Activated T-helper 1 cell treated with anti-CD3 and anti-CD28 coated beads, Interleukin-12 subunit alpha, Interleukin-12 subunit beta, Interleukin-2, Interleukin-4 antibody, amounts not matched to agents 30 ng/mL and 10 ng/mL and 1 ng/mL, durations not matched to agents 14 hours and 24 hours and 36 hours (primary cell): ENCODE measurements around the gene PLAC1. TPM values are rescaled to one million over a fixed set of nuclear protein-coding genes. Genes with fewer than 3 reads are reported as not detected.

Experiments
- DNase-seq: peaks from one replicate; pipeline ENCODE4 v3.0.0; 2021; ENCODE audit warnings: low spot score
- H3K27ac Mint-ChIP-seq: one replicate; pipeline ENCODE4 v1.8.0; 2021; ENCODE audit warnings: mild to moderate bottlenecking, mixed read lengths
- H3K27me3 Mint-ChIP-seq: one replicate; pipeline ENCODE4 v1.8.0; 2022; ENCODE audit warnings: mild to moderate bottlenecking, moderate library complexity, mixed read lengths; ENCODE audit not compliant: insufficient read depth
- H3K36me3 Mint-ChIP-seq: one replicate; pipeline ENCODE4 v1.8.0; 2021; ENCODE audit warnings: low read depth, mixed read lengths
- H3K4me1 Mint-ChIP-seq: one replicate; pipeline ENCODE4 v1.8.0; 2021; ENCODE audit warnings: low read depth, mixed read lengths
- H3K4me3 Mint-ChIP-seq: one replicate; pipeline ENCODE4 v1.8.0; 2021; ENCODE audit warnings: mild to moderate bottlenecking, moderate library complexity, mixed read lengths
- H3K9me3 Mint-ChIP-seq: one replicate; pipeline ENCODE4 v1.8.0; 2021; ENCODE audit warnings: mixed read lengths
- intact Hi-C: fragments of 100-400 bp; cut with micrococcal nuclease; formaldehyde crosslinking; loops from one replicate; pipeline ENCODE4 v1.15.1; 2024
- total RNA-seq: library from RNA; stranded (reverse); gene quantifications from 2 replicates; pipeline ENCODE4 v1.2.3, GENCODE V29; 2022

Gene PLAC1
- total RNA-seq, 1 donor from 2014 or later, result not detected

DNA sequence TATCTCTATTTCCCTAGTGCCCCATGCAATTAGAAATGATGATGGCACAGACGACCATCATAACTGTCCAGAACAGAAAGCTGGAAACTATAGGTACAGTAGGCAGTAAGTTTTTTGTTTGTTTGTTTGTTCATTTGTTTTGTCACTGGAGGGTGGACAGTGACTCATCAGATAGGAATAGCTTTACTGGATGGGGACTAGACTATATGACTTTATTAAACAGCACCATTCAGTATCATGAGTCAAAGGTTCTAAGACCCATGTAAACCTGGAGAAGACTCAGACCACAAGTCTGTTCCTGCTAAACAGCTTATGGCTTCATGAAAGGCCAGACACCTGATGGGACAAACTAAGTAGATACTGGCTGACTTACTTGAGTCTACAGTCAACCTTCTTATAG, 38.4 kb downstream of the PLAC1 start:
- H3K9me3 Mint-ChIP-seq, result no peaks in the 10 kb centered on the region
- peaks cover 20% of the 10 kb centered on the region for H3K4me1 Mint-ChIP-seq
- H3K27ac Mint-ChIP-seq, result no peak overlapping the region
- H3K4me3 Mint-ChIP-seq, result no peak overlapping the region
- H3K36me3 Mint-ChIP-seq, result no peaks in the 10 kb centered on the region
- intact Hi-C loops, result loop anchor here (10.0 kb wide), 1 partner anchor 95 kb away; no protein-coding TSS in a partner anchor
- H3K27me3 Mint-ChIP-seq, result peaks cover 4% of the 10 kb centered on the region
- no peak for DNase-seq

DNA sequence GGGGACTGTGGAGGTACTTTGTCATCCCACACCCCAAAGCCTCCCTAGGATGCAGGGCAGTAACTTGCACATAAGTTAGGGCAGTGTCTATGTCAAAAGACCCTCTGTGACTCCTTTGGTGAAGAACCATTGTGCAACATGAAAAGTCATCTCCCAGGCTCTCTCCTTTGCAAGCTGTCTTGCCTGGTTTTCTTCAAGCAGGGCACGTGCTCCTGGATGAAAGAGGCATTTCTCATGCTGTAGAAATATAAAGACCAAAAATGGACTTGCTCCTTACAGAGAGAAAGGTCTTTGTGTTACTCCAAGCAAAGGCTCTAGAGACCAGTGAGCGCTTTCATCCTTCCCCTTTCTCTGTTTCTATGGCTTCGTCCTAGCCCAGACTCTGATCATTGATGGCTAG, 44.9 kb downstream of the PLAC1 start:
- H3K9me3 Mint-ChIP-seq, result no peaks in the 10 kb centered on the region
- no peak overlapping the region for H3K27ac Mint-ChIP-seq
- no peak overlapping the region for H3K4me3 Mint-ChIP-seq
- no peak for DNase-seq
- H3K27me3 Mint-ChIP-seq, result peaks cover 4% of the 10 kb centered on the region
- no peaks in the 10 kb centered on the region for H3K4me1 Mint-ChIP-seq
- intact Hi-C loops, result no loop called here
- no peaks in the 10 kb centered on the region for H3K36me3 Mint-ChIP-seq

DNA sequence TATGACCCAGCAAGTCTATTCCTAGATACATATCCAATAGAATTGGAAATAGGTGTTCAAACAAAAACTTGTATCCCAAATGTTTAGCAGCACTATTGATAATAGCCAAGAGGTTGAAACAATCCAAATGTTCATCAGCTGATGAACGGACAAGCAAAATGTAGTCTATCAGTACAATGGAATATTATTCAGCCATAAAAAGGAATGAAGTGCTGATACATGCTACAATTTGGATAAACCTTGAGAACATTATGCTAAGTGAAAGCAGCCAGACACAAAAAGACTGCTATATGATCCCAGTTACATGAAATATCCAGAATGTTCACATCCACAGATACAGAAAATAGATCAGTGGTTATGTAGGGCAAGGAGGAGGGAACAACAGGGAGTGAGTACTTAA, 50.1 kb downstream of the PLAC1 start:
- Mint-ChIP-seq H3K27ac (no peak overlapping the region), H3K4me3 (no peak overlapping the region), H3K9me3 (no peaks in the 10 kb centered on the region), H3K4me1 (no peaks in the 10 kb centered on the region), H3K27me3 (peaks cover 10% of the 10 kb centered on the region), H3K36me3 (no peaks in the 10 kb centered on the region)
- DNase-seq, result no peak
- intact Hi-C loops, result no loop called here

DNA sequence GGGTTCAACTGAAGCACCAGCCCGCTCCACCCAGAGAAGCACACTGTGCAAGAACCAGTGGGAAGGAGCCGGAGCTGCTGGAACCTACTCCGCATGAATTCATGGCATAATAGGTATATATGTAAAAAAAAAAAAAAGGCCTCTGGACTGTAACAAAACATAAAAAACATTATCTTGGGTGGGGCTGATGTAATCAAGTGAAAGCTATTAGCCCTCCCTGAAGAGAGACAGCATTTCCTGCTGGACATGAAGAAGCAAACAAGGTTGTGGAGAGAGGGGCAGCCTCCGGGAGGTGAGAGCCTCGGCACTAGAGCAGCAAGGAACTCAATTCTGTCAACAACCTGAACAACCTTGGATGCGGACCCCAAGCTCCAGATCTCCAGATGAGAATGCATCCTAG, 50.7 kb downstream of the PLAC1 start:
- intact Hi-C loops, result no loop called here
- H3K27ac Mint-ChIP-seq, result no peak overlapping the region
- no peak overlapping the region for H3K4me3 Mint-ChIP-seq
- no peaks in the 10 kb centered on the region for H3K4me1 Mint-ChIP-seq
- peaks cover 3% of the 10 kb centered on the region for H3K9me3 Mint-ChIP-seq
- peaks cover 10% of the 10 kb centered on the region for H3K27me3 Mint-ChIP-seq
- no peak for DNase-seq
- H3K36me3 Mint-ChIP-seq, result no peaks in the 10 kb centered on the region

DNA sequence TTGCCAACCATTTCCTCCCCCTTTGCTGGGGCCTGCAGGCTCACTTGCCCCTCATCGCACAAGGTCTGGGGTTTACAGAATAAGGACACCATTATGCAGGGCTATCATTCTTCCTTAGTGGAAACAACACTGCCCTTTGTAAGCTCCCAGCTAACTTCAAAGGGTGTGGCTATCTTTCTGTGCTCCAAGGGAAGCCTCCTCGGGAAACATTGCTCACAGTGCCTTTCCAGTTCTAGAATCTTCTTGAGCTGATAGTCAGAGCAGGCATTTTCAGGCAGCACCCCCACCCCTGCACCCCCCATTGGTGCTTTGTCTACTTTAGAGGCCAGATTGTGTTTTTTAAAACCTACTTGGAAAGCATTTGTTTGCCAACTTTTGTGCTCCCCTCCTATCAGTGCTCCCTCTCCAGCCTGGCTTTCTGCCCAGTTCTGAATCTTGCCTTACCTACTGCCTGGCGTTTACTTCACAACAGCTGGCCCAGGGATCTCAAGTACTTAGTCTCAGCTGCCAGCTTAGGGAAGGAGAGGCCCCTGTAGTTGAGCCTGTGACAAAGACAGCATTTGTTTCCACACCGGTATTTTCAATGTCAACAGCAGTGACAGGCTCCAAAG, 53.5 kb downstream of the PLAC1 start:
- no peaks in the 10 kb centered on the region for H3K4me1 Mint-ChIP-seq
- DNase-seq, result no peak
- H3K27ac Mint-ChIP-seq, result no peak overlapping the region
- H3K4me3 Mint-ChIP-seq, result no peak overlapping the region
- no peaks in the 10 kb centered on the region for H3K36me3 Mint-ChIP-seq
- peaks cover 5% of the 10 kb centered on the region for H3K9me3 Mint-ChIP-seq
- intact Hi-C loops, result no loop called here
- peaks cover 10% of the 10 kb centered on the region for H3K27me3 Mint-ChIP-seq

DNA sequence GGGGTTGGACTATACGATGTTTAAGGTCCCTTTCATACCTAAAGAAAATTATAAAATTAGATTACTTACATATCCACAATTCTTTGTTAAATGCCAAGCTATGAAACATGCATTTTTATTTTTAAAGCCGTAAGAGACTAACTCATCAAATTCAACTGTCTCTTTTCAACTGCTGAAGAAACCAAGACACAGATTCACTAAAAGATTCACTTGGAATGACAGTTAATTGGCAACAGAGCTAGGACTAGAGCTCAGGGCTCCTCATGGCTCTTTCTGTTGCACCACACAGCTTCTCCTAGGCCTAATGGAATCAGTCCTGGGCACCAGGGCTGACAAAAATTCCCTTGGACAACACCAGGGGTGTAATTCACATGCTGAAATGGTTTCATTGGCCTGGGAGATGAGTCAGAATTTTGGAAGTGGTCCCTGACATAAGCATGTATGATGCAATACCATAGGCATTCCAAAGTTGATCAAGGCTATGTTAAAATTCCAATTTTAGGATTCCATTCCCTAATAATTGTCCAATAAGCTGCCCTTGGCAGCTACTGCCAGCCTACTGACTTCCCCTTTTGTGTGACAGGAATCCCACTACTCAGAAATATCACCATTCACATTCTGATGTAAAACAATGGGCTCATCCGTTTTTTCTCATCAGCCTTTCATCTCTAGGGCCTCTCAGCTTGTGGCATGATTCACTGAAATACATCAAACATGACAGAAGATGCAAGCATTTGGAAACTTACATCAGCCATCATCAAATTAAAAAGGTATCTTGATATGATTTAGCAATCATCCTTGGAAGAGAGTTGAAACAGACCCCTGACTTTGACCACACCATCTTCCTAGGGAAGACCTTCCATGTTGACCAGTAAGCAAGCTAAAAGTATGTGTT, 54.2 kb downstream of the PLAC1 start:
- Mint-ChIP-seq H3K4me1 (peaks cover 3% of the 10 kb centered on the region), H3K9me3 (peaks cover 12% of the 10 kb centered on the region), H3K27me3 (peaks cover 10% of the 10 kb centered on the region), H3K36me3 (no peaks in the 10 kb centered on the region), H3K4me3 (no peak overlapping the region), H3K27ac (no peak overlapping the region)
- no peak for DNase-seq
- intact Hi-C loops, result no loop called here

DNA sequence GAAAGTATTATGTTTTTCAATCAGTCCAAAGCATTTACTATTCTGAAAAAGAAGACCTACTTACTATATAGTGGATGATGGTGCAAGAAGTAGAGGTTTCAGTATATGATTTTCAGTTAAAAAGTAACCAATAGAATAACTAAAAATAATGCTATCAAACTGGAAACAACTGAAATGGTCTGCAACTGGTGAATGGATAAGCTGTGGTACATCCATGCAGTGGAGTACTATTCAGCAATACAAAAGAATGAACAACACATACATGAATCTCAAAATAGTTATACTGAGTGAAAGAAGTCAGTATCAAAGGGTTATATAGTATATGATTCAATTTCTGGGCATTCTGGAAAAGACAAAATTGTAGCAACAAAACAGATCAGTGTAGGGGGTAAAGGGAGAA, 55.9 kb downstream of the PLAC1 start:
- Mint-ChIP-seq H3K9me3 (peaks cover 18% of the 10 kb centered on the region), H3K27ac (no peak overlapping the region), H3K4me3 (no peak overlapping the region), H3K36me3 (no peaks in the 10 kb centered on the region), H3K27me3 (peaks cover 10% of the 10 kb centered on the region), H3K4me1 (peaks cover 3% of the 10 kb centered on the region)
- intact Hi-C loops, result no loop called here
- no peak for DNase-seq

DNA sequence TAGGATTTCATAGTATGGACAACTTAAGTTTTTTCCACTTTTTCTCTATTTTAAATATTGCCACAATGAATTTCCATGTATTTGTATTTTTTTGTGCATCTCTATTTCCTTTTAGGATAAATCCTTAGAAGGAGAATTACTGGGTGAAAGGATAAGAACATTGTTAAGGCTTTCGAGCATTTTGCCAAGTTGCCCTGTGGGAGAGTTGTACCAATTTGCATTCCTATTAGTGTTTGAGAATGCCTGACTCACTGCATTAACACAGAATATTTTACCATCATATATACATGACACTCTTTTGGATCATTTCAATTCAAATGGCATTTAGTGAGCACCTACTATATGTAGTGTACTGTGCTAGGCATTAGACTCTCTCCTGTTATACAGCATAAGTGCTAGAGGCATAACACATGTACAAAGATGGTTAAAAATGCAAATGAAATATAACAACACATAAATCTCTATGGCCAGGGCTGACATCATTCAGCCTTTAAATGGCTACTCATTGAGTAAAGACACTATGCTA, 57.0 kb downstream of the PLAC1 start:
- Mint-ChIP-seq H3K36me3 (no peaks in the 10 kb centered on the region), H3K4me1 (peaks cover 3% of the 10 kb centered on the region), H3K9me3 (peaks cover 18% of the 10 kb centered on the region), H3K27ac (no peak overlapping the region), H3K4me3 (no peak overlapping the region), H3K27me3 (peaks cover 12% of the 10 kb centered on the region)
- intact Hi-C loops, result no loop called here
- no peak for DNase-seq

DNA sequence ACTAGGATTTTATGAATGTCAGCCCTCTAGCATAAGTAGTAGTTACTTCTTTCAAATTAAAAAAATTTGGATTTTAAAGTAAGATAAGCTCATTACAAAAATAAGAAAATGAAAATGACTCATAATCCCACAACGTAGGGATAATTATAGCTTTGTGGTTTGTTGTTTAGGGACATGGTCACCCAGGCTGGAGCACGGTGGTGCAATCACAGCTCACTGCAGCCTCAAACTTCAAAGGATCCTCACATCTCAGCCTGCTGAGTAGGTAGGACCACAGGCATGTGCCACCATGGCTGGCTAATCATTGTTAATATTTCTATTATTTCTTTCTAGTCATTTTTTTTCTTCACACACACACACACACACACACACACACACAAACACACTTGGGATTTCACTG, 57.6 kb downstream of the PLAC1 start:
- peaks cover 12% of the 10 kb centered on the region for H3K27me3 Mint-ChIP-seq
- H3K9me3 Mint-ChIP-seq, result peaks cover 18% of the 10 kb centered on the region
- no peaks in the 10 kb centered on the region for H3K36me3 Mint-ChIP-seq

DNA sequence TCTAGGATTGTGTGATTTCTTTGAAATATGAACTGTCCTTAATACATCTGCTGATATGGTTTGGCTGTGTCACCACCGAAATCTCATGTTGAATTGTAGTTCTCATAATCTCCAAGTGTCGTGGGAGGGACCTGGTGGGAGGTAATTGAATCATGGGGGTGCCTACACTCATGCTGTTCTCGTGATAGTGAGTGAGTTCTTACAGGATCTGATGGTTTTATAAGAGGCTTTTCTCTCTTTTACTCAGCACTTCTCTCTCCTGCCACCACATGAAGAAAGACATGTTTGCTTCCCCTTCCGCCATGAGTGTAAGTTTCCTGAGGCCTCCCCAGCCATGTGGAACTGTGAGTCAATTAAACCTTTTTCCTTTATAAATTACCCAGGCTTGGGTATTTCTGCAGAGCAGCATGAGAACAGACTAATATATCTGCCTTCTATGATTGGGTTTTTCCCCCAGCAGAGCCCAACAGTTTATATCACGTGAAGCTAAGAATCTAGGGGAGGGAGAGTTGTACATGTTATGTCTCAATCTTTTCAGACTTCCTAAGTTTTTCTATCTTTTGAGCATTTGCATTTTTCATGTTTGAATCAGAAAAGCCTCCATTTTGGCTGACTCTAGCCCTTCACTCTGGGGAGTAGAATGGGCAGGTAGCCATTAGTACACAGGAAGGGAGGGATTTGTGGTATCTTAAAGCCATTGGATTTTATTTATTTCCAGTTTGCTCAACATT, 58.9 kb downstream of the PLAC1 start:
- Mint-ChIP-seq H3K27me3 (peaks cover 13% of the 10 kb centered on the region), H3K9me3 (peaks cover 18% of the 10 kb centered on the region), H3K27ac (no peak overlapping the region), H3K4me1 (peaks cover 3% of the 10 kb centered on the region), H3K36me3 (no peaks in the 10 kb centered on the region), H3K4me3 (no peak overlapping the region)
- intact Hi-C loops, result loop anchor here (1.0 to 2.0 kb wide), 4 partner anchors 23 to 120 kb away; no protein-coding TSS in a partner anchor
- no peak for DNase-seq

More for the DNA sequence above, 57.6 kb downstream of the PLAC1 start:
- H3K27ac Mint-ChIP-seq, result no peak overlapping the region
- no peak for DNase-seq
- intact Hi-C loops, result no loop called here
- peaks cover 3% of the 10 kb centered on the region for H3K4me1 Mint-ChIP-seq
- no peak overlapping the region for H3K4me3 Mint-ChIP-seq

DNA sequence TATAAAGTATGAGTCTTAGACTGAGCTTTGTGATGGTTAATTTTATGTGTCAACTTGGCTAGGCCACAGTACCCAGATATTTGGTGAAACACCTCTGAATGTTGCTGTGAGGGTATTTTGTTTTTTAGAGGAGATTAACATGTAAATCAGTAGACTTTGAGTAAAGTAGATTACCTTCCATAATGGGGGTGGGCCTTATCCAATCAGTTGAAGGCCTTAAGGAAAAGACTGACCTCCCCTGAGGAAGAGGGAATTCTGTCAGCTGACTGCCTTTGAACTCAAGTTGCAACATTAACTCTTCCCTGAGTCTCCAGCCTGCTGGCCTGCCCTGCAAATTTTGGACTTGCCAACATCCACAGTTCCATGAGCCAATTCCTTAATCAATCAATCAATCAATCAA, 66.0 kb downstream of the PLAC1 start:
- intact Hi-C loops, result no loop called here
- no peak overlapping the region for H3K27ac Mint-ChIP-seq
- H3K4me1 Mint-ChIP-seq, result no peaks in the 10 kb centered on the region
- no peaks in the 10 kb centered on the region for H3K36me3 Mint-ChIP-seq
- no peak for DNase-seq
- no peak overlapping the region for H3K4me3 Mint-ChIP-seq
- H3K27me3 Mint-ChIP-seq, result peaks cover 18% of the 10 kb centered on the region
- no peaks in the 10 kb centered on the region for H3K9me3 Mint-ChIP-seq

DNA sequence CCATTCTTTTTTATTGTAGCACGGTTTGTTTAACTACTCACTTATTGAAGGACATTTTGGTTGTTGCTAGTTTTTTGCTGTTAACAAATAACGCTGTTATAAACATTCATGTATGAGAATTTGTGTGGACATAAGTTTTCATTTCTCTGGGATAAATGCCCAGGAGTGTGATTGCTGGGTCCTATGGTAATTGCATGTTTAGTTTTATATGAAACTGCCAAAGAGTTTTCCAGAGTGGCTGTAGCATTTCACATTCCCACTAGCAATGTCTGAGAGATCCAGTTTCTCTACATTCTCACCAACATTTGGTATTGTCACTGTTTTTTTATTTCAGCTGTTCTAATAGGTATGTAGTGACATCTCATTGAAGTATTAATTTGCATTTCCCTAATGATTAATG, 66.8 kb downstream of the PLAC1 start:
- intact Hi-C loops, result no loop called here
- Mint-ChIP-seq H3K4me1 (no peaks in the 10 kb centered on the region), H3K36me3 (no peaks in the 10 kb centered on the region), H3K27ac (no peak overlapping the region), H3K9me3 (no peaks in the 10 kb centered on the region), H3K4me3 (no peak overlapping the region), H3K27me3 (peaks cover 15% of the 10 kb centered on the region)
- DNase-seq, result no peak

DNA sequence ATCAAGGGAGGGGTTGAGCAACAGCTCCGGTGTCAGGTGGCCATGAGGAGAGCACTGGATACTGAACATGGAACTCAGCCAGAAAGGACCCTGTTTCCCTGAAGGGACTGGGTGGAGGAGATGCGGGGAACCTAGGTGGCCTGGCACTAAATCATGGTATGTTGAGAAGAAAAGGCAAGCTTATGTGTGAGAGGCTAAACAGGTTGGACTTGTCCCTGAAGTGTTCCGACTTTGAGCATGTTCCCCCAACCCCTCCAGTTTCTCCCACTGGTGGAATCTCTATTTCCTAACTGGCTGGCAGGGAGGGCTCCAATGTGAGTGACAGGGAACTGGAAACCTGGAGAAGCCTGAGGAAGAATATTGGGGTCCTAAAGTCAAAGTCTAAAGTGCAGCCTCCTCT, 69.5 kb downstream of the PLAC1 start:
- Mint-ChIP-seq H3K4me3 (no peak overlapping the region), H3K36me3 (no peaks in the 10 kb centered on the region), H3K27ac (no peak overlapping the region), H3K27me3 (peaks cover 7% of the 10 kb centered on the region), H3K9me3 (no peaks in the 10 kb centered on the region), H3K4me1 (no peaks in the 10 kb centered on the region)
- intact Hi-C loops, result no loop called here
- DNase-seq, result no peak
